SH-SY5Y (cell line): ENCODE results near the gene CCDC157.

ENCODE experiments used
- GATA2 ChIP-seq: IDR thresholded peaks from 2 replicates; pipeline ENCODE4 v1.6.1; 2011; ENCODE audit warnings: mild to moderate bottlenecking, low read depth, low read length
- GATA3 ChIP-seq: IDR thresholded peaks from 2 replicates; pipeline ENCODE4 v1.6.1; 2011; ENCODE audit warnings: low read depth, mild to moderate bottlenecking, low read length, moderate library complexity

DNA sequence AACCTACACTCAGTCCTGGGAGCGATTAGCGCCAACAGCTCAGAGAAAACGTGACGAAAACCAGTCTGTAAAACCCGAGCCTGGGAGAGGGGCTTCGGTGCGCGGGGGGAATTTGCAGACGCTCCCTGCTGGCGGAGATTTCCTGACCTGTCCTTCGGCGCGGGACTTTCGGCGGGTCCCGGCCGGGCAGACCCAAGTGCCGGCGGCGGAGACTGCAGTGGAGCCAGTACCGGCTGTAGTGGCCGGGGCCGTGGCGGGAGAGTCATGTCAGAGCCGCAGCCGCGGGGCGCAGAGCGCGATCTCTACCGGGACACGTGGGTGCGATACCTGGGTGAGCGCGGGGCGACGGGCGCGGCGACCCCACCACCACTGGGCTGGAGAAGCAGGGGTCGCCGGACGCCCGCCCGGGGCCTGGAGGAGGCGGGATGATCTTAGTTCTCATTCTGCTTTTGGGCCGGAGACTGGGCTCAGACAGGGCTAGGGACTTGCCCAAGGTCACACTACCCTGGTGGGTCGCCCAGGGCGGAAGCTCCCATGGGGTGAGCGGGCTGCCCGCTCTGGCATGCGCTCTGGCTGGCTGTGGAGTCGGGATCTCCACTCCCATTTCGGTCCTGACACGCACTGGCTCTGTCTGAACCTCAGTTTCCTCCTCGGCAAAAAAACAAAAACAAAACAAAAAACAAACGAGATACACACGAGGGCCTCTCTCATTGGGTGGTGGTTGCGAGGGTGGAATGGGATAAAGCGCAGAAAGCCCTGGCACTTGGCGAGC is 69.0 kb downstream of the CCDC157 start, which contains the start of gene MTFP1:
- TF ChIP-seq GATA2 (no peak), GATA3 (no peak)
